GM23248 (cell line): Measurements from ENCODE around the gene TMEM120A.

Source experiments
- EZH2 ChIP-seq: fragments of 200-600 bp; sonication (generic); IDR thresholded peaks from 2 replicates; pipeline ENCODE4 v1.6.1; 2018; ENCODE audit warnings: antibody characterized with exemption, mild to moderate bottlenecking; ENCODE audit not compliant: insufficient read depth, poor library complexity, severe bottlenecking
- EZH2phosphoT487 ChIP-seq: fragments of 200-600 bp; sonication (generic); IDR thresholded peaks from 2 replicates; pipeline ENCODE4 v1.6.1; 2018; ENCODE audit warnings: antibody characterized with exemption, moderate library complexity, mild to moderate bottlenecking, low read depth; ENCODE audit not compliant: insufficient read depth

DNA sequence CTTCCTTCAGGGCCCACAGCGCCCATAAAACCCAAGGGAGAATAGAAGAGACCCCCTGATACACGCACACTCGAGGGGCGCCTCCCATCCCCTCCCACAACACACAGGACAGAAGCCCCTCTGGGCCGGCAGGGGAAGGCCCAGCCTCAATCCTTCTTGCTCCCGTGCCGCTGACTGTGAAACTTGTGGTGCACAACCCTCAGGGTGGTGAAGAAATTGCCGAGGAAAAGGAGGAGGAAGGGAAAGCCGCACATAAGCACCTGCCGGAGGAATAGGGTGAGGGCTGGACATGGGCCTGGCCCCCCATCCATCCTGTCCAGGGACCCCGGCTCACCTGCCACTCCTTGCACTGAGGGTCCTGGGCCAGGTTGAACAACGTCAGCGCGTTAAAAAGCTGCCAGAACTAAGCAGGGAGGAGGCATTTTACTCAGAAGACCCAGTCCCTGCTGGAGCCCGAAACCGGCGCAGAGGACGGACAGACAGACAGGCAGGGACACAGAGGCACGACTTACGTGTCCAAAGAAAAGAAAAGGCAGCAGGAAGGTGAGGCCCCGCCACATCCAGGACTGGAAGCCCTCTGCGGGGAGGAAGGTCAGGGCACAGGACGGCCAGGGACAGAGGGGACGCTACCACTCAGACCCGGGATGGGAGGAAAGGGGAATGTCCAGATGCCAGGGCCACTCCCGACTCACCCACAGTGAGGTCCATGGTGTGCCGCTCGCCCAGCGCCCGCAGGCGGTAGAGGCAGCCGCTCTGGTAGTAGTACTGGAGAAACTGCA, 7.2 kb downstream of the TMEM120A start:
- TF ChIP-seq EZH2 (no peak), EZH2phosphoT487 (no peak)
